Prostate gland (tissue), 2 donors: ENCODE measurements around the gene BCL7B.

Experiments
- CTCF ChIP-seq, 4 experiments: fragments of 200-600 bp in 2 of 4; fragments of 450-650 bp in 2 of 4; sonication (generic) in 2 of 4; IDR thresholded peaks; 1 replicate in 3 of 4; 2 replicates in 1 of 4; pipeline ENCODE4 v1.5.1; 2016 to 2019; ENCODE audit warnings: antibody characterized with exemption in 4 of 4, mild to moderate bottlenecking in 2 of 4, moderate library complexity in 2 of 4
- POLR2AphosphoS5 ChIP-seq: sonication (generic); formaldehyde crosslinking; IDR thresholded peaks from one replicate; pipeline ENCODE4 v1.6.1; 2017; ENCODE audit warnings: antibody characterized with exemption

GRCh38 chr7:73570977-73571376, 13.5 kb upstream of the BCL7B start:
- TF ChIP-seq POLR2AphosphoS5: no peak
- no peak for TF ChIP-seq CTCF (IDR thresholded peaks at IDR 0.05)
